NCI-H446 treated with DMSO at 0.1 percent for 48 hours (cell line): ENCODE data around the gene OPCML.

Experiments used
- DNase-seq: peaks from one replicate; lab custom pipeline; 2025; lab: John Stamatoyannopoulos, UW

The OPCML gene

DNA sequence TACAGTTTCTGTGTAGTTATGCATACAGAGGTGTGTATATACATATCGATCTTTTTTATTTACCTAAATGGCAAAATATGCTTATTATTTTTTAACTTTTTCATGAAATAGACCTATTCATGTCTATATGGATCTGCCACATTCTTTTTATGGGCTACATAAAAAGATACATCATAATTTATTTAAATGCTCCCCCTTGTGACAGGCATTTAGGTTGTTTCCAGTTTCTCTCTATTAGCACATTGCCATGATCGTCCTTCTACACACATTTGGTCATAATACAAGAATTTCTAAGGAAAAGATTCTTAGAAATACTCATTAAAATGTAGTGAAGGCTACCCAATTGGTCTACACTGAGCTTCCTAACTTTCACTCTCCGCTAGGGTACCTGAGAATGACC lies 1067.4 kb downstream of the OPCML start:
- DNase-seq = no peak

DNA sequence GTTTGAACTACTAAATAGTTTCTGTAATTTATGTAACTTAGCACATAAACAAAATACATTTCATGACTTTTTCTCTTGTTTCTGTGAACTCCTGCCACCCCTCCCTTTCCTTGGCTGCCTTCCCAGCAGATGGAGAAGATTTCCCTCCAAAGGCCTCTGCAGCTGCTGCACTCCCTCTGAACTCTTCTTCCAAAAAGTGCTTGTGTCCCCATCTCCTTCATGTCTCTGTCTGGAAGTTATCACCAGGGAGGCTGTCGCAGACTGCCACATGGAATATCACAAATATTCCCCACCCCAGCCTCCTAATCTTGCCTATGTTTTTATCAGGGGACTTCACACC lies 1068.3 kb downstream of the OPCML start:
- no peak for DNase-seq

DNA sequence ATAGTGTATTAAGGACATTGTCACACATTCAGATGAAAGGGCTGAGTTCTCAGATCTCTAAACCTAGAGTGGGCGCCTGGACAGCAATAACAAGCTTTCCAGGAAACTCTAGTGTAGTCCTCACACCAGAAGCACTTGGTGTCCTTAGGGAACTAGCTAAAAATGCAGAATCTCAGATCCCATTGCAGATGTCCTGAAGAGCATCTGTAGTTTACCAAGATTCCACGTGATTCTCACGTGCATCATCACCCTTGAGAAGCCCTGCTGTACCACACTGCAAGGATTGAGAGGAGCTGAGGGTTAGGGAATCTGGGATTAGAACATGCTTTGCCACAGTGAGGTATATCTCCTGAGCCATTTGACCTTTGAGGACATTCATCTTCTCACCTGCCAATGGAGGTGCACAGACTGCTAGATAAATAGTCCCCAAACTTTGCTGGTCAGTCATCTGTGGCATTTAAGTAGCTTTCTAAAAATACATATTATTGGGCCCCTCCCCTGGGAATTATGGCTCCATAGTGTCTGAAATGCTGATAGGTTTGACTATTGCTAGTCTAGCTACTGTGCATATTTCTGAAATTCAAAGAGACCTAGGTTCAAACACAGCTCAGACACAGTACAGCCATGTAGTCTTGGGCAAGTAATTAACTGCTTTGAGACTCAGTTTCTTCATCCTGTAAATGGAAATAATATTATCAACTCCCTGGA lies 1068.9 kb downstream of the OPCML start:
- no peak for DNase-seq

DNA sequence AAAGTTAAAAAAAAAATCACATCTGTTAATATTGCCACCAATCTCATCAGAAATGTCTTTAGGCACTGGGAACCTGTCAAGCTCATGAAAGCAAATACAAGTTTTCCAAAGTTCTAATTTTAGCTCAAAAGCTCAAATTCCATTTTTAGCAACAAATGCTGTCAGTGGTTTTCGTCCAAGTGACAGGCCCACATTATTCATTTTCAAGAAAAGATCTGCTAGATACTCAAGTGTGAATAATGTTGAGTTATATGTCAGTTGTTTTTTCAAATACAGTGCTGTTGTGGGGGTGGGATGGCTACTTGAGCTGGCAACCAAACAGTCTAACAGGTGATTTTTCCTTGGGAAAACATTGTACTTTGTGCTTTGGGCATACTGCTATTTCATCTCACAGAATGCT lies 1072.6 kb downstream of the OPCML start:
- no peak for DNase-seq

DNA sequence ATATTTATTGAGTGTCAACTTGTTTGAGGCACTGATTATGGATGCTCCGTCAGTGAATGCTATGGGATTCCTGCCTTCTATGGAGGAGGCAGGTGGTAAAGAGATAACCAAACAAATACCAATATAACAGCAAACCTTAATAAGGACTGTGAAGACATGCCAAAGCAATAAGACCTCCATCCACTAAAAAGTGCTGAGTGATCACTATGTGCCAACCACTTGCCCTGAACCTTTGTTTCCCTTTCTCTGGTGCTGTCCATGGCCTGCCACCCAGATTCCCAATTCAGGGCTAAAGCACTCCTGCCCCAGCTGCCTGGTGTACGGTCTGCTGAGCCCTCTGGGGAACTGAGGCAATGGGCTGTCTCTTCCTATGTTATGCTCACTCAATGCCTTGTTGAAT lies 1074.9 kb downstream of the OPCML start:
- DNase-seq = no peak

DNA sequence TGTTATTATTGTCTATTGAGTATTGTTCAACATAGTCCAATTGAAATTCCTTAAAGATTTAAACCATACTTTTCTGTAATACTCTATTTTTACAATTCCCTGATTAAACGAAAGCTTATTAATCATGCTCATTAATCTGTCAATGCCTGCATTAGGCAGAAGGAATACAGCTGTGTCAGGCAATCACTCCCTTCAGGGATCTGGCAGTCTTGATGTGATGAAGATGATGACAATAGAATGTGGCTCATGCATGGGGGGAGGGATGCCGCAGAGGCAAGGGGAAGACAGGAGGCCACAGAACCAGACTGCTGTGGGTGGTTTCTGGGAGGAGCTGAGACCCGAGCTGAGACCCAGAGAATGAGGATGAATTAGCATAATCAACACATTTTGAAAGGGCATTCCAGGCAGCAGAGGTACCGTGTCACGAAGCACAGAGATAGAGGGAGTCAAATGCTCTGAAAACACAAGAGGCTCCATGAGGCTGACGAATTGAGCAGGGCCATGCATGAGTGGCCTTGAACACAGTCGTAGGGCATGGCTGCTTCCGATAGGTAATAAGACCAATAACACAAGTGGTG lies 1075.5 kb downstream of the OPCML start:
- no peak for DNase-seq

DNA sequence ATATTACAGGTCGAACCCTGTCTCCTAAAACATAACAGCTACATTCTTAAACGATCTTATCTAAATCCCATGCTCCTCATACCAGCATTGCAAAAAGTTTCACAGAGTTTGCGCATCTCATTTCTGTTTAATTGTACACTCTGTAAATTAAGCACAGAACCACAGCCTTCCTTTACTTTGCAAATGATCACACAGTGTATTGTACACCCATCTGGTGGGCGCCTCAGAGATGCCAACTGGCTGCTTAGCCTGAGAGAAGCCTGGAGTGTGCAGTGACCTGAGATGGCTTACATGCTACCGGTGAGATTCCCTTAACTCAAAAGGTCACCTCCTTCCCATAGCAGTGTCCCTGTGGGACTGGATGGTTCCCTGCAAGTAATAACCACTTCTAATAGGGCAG lies 1077.3 kb downstream of the OPCML start:
- DNase-seq = no peak

DNA sequence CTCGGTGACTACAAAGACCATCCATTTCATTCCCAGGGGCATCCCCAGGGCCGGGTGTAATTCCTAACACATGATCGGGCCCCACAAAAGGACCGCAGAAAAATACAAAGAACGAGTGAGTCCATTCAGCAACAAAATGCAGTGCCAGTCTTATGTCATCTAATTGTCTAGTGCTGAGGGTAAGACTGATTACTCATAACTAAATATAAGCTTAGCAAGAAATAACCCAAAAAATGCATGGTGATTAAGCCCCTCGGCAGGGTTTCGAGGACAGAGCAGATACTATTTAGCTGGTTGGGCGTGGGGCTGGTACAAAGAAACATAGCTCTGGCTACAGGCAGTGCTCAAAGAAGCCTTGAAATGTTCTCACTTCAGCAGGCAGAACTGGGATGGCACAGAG lies 1078.9 kb downstream of the OPCML start:
- no peak for DNase-seq

DNA sequence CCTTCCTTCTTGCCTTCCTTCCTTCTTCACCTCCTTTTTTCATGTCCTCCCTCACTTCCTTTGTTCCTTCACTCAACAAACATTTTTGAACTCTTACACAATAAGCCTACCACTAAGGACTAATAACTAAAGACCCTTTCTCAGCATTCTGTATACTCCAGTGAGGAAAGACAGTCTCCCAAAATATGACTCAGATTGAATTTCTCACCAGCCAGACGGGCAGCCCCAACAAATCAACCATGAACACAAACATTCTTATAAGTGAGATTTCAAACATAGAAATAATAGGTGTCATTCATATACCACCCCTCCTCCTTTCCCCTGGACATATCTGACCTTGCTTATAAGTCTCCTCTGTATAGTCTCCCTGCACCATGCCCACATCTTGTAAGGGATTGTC lies 1079.7 kb downstream of the OPCML start:
- no peak for DNase-seq

DNA sequence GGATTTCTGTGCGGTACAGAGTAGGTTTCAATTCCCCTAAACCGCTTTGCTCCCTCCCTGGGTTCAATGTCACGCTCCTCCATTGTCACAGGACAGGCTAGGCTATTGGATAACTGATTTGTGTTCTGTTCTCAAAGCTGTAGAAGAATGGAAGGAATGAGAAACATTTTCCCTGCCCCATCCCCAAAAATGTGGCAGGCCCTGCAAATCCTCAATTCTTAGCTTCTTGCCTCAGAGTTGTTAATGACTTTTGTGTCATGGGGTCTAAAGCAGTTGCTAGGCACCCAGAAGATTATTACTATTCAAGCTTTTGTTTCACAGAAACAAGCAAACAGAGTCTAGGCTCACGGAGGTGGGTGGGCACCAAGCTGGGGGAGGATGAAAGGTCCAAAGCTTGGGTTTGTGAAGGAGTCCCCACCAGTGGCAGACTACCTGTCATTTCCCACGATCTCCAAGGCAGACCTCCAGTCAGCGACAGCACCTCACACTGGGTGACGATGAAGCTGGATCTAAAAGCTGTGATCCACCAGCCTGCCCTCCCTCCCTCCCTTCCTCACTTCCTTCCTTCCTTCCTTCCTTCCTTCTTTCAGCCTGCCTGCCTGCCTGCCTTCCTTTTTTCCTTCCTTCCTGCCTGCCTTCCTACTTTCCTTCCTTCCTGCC lies 1080.2 kb downstream of the OPCML start:
- DNase-seq = no peak

DNA sequence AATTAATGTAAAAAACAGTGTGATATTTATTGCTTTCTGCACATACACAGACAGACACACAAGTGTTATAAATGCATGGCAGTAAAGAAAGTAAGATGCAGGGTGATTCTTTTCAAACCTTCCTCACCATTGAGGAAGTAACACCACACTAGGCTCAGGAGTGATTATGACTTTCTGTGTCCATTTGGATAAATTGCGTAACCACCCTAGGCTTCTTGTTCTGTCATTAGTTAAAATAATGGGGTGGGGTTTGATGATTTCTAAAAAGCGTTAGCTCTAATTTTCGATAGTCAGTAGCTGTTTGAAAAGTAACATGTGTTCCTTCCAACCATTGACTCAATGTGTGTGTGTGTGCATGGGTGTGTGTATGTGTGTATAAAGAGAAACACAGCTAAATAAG lies 1081.7 kb downstream of the OPCML start:
- no peak for DNase-seq

DNA sequence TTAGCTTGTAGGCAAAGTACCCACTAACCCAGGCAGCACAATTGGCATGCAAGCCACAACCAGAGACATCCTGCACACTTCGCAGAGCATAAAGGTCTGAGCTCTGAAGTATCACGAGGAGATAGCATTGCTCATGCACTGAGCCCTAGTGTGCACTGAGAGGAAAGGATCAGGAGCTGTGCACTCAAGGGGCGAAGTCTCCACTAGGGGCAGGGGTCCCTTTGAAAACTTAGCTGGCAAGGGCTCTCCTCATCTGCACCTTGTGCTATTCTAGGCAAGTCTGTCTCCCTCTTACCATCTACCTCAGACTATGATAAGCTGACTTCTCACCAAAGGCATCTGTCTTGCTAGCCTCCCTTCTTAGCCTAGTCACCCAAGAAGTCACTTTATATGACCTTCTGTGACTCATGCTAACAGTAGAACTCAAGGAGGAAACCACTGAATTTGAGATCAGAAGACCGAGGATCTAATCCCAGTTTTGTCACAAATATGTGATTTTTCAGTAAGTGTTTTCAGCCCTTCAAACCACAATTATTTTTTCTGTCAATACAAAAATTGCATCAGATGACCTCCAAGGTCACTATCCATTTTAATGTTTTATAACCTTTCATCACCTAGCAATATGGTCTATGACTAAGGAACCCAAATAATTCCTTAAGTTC lies 1083.8 kb downstream of the OPCML start:
- no peak for DNase-seq

DNA sequence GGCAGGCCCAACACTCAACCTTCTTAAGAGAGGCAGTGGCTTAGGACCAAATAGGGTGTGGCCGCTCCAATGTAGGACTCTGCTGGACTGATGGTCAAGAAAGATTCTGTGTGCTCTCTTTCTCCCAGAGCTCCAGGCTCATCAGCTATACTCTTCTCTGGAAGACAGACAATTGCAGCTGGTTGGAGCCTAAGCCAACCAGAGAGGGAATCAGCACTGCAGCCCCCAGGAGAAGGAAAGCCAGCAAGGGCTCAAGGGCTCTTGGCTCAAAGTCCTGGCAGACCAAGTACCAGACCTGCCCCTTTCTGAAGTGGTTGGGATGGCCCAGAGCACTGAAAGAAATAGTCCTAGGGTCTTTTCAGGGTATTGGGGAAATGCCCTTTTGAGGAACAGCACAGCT lies 1084.5 kb downstream of the OPCML start:
- no peak for DNase-seq

DNA sequence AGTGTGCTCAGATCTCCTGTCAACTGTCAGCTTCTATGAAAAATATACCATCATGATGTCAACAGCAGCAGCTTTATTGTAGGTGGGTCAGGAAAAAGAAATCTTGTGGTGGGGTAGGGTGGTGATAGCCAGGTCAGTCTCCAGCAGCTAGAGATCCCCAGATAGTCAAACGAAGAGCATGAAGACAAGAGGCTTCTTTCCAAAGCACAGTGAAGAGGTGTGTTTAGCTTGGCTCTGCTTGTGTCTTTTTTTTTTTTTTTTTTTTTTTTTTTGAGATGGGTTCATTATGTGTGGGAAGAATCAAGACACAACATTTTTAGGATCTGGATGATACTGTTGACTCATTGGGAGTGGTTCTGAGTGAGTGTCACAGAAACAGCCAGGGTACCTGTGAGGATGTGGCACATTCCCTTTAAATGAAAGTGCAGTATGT lies 1086.4 kb downstream of the OPCML start:
- no peak for DNase-seq

DNA sequence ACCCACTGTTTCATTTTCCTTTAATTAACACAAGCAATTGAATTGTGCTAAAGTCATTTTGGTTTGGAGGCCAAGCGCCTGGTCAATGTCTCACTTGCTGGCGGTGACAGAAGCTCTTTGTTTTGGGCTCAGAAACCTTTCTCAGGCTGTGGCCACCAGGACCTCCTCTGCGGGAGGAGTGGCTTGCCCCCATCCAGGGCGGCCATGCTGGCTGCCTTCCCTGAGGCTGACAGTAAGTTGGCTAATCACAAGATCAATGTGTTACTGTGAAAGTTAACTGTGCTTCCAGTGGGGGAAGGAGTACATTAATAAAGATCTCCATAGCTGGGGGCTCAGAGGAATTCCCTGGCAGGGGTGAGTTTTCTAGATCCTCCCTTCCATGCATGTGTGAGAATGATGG lies 1087.4 kb downstream of the OPCML start:
- no peak for DNase-seq

DNA sequence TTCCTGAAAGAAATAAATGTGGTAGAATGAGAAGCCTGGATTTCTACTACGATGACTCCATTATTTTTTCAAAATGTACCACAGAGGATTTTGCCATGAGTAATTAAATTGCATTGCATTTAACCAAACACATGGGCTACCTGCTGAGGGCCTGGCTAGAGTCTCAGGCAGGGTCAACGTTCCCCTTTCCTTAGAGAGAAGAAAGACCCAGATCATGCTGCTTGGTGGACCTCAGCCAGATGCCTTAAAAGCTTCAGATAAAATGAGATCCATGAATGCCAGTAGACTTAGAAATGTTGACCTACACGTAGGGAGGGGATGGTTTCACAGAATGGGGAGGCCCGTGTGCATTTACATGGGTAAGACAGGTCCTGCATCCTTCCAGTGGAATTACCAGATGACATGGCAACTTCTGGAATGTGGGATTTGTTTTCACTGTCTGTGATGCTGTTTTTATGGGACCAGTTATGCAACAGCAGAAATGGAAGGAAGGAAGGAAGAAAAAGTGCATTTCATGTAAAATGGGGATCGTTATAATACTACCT lies 1092.5 kb downstream of the OPCML start:
- no peak for DNase-seq

DNA sequence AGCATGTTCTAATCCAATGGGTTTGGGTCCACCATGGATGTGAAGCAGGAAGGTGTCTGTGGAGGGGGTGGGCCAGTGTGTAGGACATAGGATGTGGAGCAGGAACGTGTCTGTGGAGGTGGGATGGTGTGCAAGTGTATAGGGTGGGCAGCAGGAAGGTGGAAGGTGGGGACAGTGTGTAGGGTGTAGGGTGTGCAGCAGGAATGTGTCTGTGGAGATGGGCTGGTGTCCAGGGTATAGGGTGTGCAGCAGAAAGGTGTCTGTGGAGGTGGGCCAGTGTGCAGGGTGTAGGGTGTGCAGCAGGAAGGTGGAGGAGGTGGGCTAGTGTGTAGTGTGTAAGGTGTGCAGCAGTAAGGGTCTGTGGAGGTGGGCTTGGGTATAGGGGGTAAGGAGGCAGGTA lies 1093.9 kb downstream of the OPCML start:
- no peak for DNase-seq

DNA sequence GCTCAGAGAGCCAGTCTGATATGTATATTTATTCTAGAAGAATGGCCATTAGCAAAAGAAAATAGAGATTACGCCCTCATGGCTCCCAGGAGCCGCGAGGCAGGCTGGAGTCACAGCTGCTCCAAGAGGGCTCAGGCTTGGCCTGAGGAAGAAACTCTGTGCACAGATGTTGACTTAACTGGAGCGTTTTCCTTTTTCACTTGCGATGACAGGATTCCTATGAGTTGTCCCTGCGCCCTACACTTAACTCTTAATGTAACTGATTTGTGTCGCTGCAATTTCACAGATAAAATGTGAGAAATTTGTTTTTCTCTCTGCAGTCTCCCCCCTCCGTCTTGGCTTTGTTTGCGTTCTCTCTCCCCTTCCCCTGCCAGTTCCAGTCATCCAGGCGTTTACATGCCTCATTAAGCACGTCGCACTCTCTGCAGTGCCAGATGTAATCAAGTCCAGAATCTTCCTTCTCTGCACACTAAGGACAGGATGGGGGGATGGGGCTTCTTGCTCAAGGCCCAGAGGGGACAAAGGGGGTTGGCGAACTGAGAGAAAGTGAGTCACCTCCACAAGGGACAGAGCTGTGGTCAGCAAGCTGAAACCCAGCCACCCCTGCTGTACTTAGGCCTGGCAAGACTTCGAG lies 1101.8 kb downstream of the OPCML start:
- no peak for DNase-seq

DNA sequence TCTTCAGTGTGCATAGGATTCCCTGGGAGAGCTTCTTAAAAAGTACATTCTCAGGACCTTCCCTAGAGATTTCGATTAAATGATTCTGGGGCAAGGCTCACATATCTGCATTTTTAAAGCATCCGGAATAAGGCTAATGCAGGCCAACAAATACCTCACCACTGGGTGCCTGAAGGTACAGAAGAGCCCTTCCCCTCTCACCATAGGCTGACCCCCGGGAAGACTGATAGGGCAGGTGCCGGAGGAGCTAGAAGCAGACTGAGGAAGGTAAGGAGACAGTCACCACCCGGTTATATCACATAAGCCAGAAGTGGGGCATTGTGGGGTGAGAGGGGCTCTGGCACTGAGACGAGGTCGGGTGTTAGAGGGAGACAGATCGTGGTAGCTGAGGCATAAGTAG lies 1102.6 kb downstream of the OPCML start:
- no peak for DNase-seq

DNA sequence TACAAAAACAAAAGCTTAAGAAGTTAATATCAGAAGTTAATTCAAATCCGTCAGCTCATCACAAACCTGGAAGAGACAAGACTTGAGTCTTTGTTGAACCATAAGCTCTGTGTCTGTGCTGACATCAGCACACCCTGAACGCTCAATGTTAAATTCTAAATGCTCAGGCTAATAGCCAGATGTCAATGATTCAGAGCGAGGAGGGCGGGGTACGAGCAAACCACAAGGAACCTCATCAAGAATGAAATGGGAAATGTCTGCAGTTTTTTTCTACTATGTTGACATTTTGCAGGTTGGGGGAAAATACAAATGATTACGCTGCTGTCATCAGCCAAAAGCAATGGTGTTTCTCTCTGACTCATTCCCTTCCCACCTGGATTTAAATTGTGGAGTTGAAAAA lies 1104.7 kb downstream of the OPCML start:
- no peak for DNase-seq

DNA sequence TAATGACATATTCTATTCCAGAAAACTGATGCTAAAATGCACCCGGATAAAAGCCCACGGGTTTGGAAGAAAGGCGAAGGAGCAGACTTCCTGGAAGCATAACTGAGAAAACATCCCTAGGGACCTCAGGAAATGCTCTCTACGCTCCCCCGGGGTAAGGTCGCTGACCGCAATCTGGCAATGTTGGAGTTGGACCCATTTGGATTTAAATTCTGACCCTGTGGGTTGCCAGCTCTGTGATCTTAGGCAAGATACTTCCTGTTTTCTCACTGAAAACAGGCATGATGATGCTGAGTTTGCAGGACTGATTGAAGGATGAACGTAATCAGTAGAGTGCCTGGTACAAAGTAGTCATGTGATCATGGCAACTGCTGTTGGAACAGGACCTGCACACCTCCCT lies 1107.9 kb downstream of the OPCML start:
- DNase-seq = no peak

DNA sequence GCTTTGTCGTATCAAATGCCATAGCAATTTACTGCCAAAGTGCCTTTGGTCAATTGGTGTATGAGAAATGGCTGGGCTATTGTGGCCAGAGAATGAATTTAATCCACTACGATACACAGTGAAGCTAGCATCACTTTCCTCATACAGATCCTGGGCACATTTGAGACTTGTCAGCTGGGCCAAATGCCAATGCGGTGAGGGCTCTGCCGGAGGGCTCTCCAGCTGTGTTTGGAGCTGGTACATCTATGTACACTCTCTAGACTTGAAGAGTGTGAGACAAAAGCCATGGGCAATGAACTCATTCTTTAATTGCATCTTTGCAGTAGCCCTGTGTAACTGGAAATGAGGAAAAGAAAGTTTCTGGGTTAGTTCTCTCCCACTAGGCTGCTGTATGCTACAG lies 1109.0 kb downstream of the OPCML start:
- no peak for DNase-seq

DNA sequence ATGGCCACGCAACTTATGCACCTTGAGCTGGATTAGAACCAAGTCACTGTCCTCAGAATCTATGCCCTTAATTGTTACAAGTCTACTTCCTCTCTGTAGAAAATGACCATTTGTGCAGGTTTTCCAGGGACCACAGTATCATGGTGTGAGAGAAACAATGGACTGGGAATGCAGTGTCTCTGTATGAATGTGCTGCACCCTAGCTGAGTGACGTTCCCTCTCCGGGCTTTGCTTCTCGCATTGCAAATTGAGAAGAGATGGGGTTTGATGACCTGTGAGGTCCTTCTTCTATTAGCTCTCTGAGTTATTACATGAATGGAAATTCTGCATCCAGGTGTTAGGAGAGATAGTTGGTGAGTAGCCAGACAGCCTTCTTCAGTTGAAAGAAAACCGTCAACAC lies 1109.6 kb downstream of the OPCML start:
- no peak for DNase-seq
